Cardiac fibroblast (primary cell): Measurements from ENCODE around the gene SLC9C1.

Experiments
- DNase-seq, 2 donors: peaks; one replicate each; pipeline versions ENCODE4 v3.0.0 to v3.0.0-alpha.2; 2010; ENCODE audit warnings: low read depth in 2 of 2
- H3K4me3 ChIP-seq, 2 donors: replicated peaks in 1 of 2; 1 replicate in 1 of 2; 2 replicates in 1 of 2; pipeline ENCODE4 v1.5.1; 2011; ENCODE audit warnings: low read depth in 2 of 2, low read length in 2 of 2, mild to moderate bottlenecking in 2 of 2, moderate library complexity in 1 of 2
- CTCF ChIP-seq: IDR thresholded peaks from one replicate; pipeline ENCODE4 v1.5.1; 2011; ENCODE audit warnings: low read depth, mild to moderate bottlenecking, low read length, inconsistent platforms

SLC9C1 gene

GRCh38 chr3:112307557-112307956 is 13.5 kb upstream of the SLC9C1 start:
- no peak for TF ChIP-seq CTCF
- DNase-seq = no peak
- H3K4me3 ChIP-seq = no peak overlapping the region

- H3K4me3 ChIP-seq = no peak overlapping the region
- no peak for TF ChIP-seq CTCF
These were observed 12.8 kb upstream of the SLC9C1 start for GRCh38 chr3:112306825-112307224.

GRCh38 chr3:112304611-112305010 is 10.6 kb upstream of the SLC9C1 start:
- DNase-seq = peak; percentile 29 to 40
- no peak overlapping the region for H3K4me3 ChIP-seq
- peak; percentile 43 for TF ChIP-seq CTCF

More at GRCh38 chr3:112306825-112307224, 12.8 kb upstream of the SLC9C1 start:
- no peak for DNase-seq

- peak; percentile 34 to 48 for DNase-seq
- no peak for TF ChIP-seq CTCF
- H3K4me3 ChIP-seq = peak overlapping the region; percentile 21 to 41
These were observed 9.8 kb upstream of the SLC9C1 start for GRCh38 chr3:112303764-112304325.

- TF ChIP-seq CTCF = no peak
- H3K4me3 ChIP-seq = peak overlapping the region; percentile 21 to 41
- DNase-seq = peak in 1 of 2 donors; percentile 48
These were observed 9.1 kb upstream of the SLC9C1 start for GRCh38 chr3:112302881-112303763.

GRCh38 chr3:112302150-112302830 is 8.3 kb upstream of the SLC9C1 start:
- H3K4me3 ChIP-seq = peak overlapping the region in 1 of 2 donors; percentile 12
- DNase-seq = peak in 1 of 2 donors; percentile 74
- no peak for TF ChIP-seq CTCF
